ENCODE results near the gene ARL9. TPM values are rescaled to one million over a fixed set of nuclear protein-coding genes. Genes with fewer than 3 reads are reported as not detected.
"Not testable (repeated sequence)": the region's sequence is repeated elsewhere in the genome, so short reads cannot be mapped to it uniquely, and the experiment has no call there.

The ARL9 gene
- total and polyA plus RNA-seq, 9 of the 15 experiments (the other 6 are each of a cell fraction or from before 2014, with no cell fraction given), result 0.10 to 0.15 (median 0.11) TPM; not detected in 6

DNA sequence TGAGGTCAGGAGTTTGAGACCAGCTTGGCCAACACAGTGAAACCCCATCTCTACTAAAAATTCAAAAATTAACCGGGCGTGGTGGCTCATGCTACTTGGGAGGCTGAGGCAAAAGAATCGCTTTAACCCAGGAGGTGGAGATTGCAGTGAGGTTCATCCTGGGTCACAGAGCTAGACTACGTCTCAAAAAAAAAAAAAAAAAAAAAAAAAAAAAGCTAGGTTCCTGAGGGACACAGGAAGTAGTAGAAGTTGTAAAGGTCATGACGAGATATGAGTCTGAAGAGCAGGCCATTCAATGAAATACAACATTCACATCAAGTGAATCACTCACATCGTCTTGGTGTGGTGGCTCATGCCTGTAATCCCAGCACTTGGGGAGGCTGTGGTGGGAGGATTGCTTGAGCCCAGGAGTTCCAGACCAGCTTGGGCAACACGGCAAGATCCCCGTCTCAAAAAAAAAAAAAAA is 39.3 kb upstream of the ARL9 start (continued):
- TF ChIP-seq, protein P1, sequence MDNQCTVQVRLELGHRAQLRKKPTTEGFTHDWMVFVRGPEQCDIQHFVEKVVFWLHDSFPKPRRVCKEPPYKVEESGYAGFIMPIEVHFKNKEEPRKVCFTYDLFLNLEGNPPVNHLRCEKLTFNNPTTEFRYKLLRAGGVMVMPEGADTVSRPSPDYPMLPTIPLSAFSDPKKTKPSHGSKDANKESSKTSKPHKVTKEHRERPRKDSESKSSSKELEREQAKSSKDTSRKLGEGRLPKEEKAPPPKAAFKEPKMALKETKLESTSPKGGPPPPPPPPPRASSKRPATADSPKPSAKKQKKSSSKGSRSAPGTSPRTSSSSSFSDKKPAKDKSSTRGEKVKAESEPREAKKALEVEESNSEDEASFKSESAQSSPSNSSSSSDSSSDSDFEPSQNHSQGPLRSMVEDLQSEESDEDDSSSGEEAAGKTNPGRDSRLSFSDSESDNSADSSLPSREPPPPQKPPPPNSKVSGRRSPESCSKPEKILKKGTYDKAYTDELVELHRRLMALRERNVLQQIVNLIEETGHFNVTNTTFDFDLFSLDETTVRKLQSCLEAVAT (IDR thresholded peaks at IDR 0.05), result peak in 1 of 2 experiments; percentile 15; a peak in 2 of 4 replicates
- TF ChIP-seq, protein P2, sequence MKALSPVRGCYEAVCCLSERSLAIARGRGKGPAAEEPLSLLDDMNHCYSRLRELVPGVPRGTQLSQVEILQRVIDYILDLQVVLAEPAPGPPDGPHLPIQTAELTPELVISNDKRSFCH (CRISPR knock-in tag; IDR thresholded peaks at IDR 0.05), result not testable (repeated sequence)
- TF ChIP-seq, protein P2 (tag; IDR thresholded peaks at IDR 0.05), result peak; percentile 55; the same call in 1 of the 2 replicates
- TF ChIP-seq ETV1 (tag; conservative IDR thresholded peaks at IDR 0.05; ENCODE audit: low read depth) (0 out of 2 replicates have a peak, but pooled peaks have one; percentile 13), ZNF384 (IDR thresholded peaks at IDR 0.05; ENCODE audit: low read depth, low read length) (peak; percentile 98), ZBTB40 (IDR thresholded peaks at IDR 0.05) (peak; percentile 71), ARID1B (IDR thresholded peaks at IDR 0.05) (peak; percentile 21; the same call in 1 of the 2 replicates), RBFOX2 (IDR thresholded peaks at IDR 0.05; ENCODE audit: low read depth, low read length) (peak; percentile 29; the same call in 1 of the 2 replicates), JUND (IDR thresholded peaks at IDR 0.05; ENCODE audit: borderline replicate concordance, low read depth, low read length) (0 out of 2 replicates have a peak, but pooled peaks have one; percentile 40), JUND (tag; IDR thresholded peaks at IDR 0.05; ENCODE audit: borderline replicate concordance, low read depth, low read length) (peak; percentile 12; the same call in 1 of the 3 replicates), NR2C2 (CRISPR knock-in tag; IDR thresholded peaks at IDR 0.05) (peak; percentile 55), NR2C2 (tag; IDR thresholded peaks at IDR 0.05) (peak; percentile 72), GABPA (tag; conservative IDR thresholded peaks at IDR 0.05; ENCODE audit: low read depth) (peak; percentile 78), SMARCA4 (IDR thresholded peaks at IDR 0.05) (peak; percentile 15), SMARCE1 (IDR thresholded peaks at IDR 0.05) (peak; percentile 11; the same call in 1 of the 2 replicates)
- TF ChIP-seq ZBTB40 (CRISPR knock-in tag; IDR thresholded peaks at IDR 0.05), result not testable (repeated sequence)
- TF ChIP-seq, protein P3, sequence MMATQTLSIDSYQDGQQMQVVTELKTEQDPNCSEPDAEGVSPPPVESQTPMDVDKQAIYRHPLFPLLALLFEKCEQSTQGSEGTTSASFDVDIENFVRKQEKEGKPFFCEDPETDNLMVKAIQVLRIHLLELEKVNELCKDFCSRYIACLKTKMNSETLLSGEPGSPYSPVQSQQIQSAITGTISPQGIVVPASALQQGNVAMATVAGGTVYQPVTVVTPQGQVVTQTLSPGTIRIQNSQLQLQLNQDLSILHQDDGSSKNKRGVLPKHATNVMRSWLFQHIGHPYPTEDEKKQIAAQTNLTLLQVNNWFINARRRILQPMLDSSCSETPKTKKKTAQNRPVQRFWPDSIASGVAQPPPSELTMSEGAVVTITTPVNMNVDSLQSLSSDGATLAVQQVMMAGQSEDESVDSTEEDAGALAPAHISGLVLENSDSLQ (IDR thresholded peaks at IDR 0.05), result 0 out of 2 replicates have a peak, but pooled peaks have one; percentile 29

Measured in K562 (cell line).